ENCODE results near the gene UFM1. TPM values are rescaled to one million over a fixed set of nuclear protein-coding genes. Genes with fewer than 3 reads are reported as not detected.
"Not testable (repeated sequence)": the region's sequence is repeated elsewhere in the genome, so short reads cannot be mapped to it uniquely, and the experiment has no call there.

UFM1 gene
- total RNA-seq, 1 experiment from 2014 or later = 34.6 TPM

GRCh38 chr13:38361542-38362262, 12.1 kb downstream of the UFM1 start:
- Histone ChIP-seq H3K36me3 (ENCODE audit: control insufficient read depth, insufficient read depth, low read length) (peaks cover 15% of the 10 kb centered on the region), H3K27ac (ENCODE audit: low read length) (no peak overlapping the region), H3K4me3 (ENCODE audit: low read depth in 2 of 2, low read length in 2 of 2) (no peak overlapping the region), H3K4me1 (ENCODE audit: control insufficient read depth, insufficient read depth, low read length) (no peaks in the 10 kb centered on the region), H3K27me3 (ENCODE audit: control insufficient read depth, insufficient read depth, low read length) (no peaks in the 10 kb centered on the region), H3K9me3 (ENCODE audit: control insufficient read depth, insufficient read depth, low read depth, low read length) (no peaks in the 10 kb centered on the region)
- CTCF ChIA-PET = no interaction called here
- intact Hi-C loops (cut with micrococcal nuclease; ENCODE audit: unreplicated experiment) (no loop called here), in situ Hi-C loops (cut with HindIII; ENCODE audit: low pct_unique_long_range_greater_than_20kb, low sequenced_read_pairs) (no loop called here)
- ATAC-seq (no peak), DNase-seq (ENCODE audit: low read depth, low spot score) (no peak)
- no peak for TF ChIP-seq CTCF (IDR thresholded peaks at IDR 0.05)
- no peak for TF ChIP-seq POLR2AphosphoS5 (IDR thresholded peaks at IDR 0.05; ENCODE audit: low read depth, low read length)
- TF ChIP-seq REST (IDR thresholded peaks at IDR 0.05; ENCODE audit: insufficient read depth in 1 of 2, low read depth in 2 of 2, low read length in 1 of 2) = no peak
- TF ChIP-seq SIN3A (IDR thresholded peaks at IDR 0.05; ENCODE audit: borderline replicate concordance, insufficient read depth, low read depth, low read length) = no peak
- no peak for TF ChIP-seq TCF7L2 (IDR thresholded peaks at IDR 0.05; ENCODE audit: low read depth, low read length)
- BruUV-seq (replicated peaks) = TSS peak; percentile 58
- POLR2A ChIA-PET = no interaction called here

- Histone ChIP-seq H3K9me3 (ENCODE audit: control insufficient read depth, insufficient read depth, low read depth, low read length) (no peaks in the 10 kb centered on the region), H3K4me1 (ENCODE audit: control insufficient read depth, insufficient read depth, low read length) (no peaks in the 10 kb centered on the region), H3K36me3 (ENCODE audit: control insufficient read depth, insufficient read depth, low read length) (peaks cover 11% of the 10 kb centered on the region), H3K4me3 (ENCODE audit: low read depth in 2 of 2, low read length in 2 of 2) (no peak overlapping the region), H3K27ac (ENCODE audit: low read length) (no peak overlapping the region), H3K27me3 (ENCODE audit: control insufficient read depth, insufficient read depth, low read length) (no peaks in the 10 kb centered on the region)
- no TSS peak for BruUV-seq (replicated peaks)
- intact Hi-C loops (cut with micrococcal nuclease; ENCODE audit: unreplicated experiment) = no loop called here
- no peak for DNase-seq (ENCODE audit: low read depth, low spot score)
- in situ Hi-C loops (cut with HindIII; ENCODE audit: low pct_unique_long_range_greater_than_20kb, low sequenced_read_pairs) = no loop called here
- CTCF ChIA-PET = no interaction called here
- POLR2A ChIA-PET = no interaction called here
- no peak for ATAC-seq
- TF ChIP-seq TCF7L2 (IDR thresholded peaks at IDR 0.05; ENCODE audit: low read depth, low read length) = no peak
- TF ChIP-seq SIN3A (IDR thresholded peaks at IDR 0.05; ENCODE audit: borderline replicate concordance, insufficient read depth, low read depth, low read length) = no peak
- no peak for TF ChIP-seq REST (IDR thresholded peaks at IDR 0.05; ENCODE audit: insufficient read depth in 1 of 2, low read depth in 2 of 2, low read length in 1 of 2)
- TF ChIP-seq POLR2AphosphoS5 (IDR thresholded peaks at IDR 0.05; ENCODE audit: low read depth, low read length) = no peak
- TF ChIP-seq CTCF (IDR thresholded peaks at IDR 0.05) = no peak
These were observed 13.6 kb downstream of the UFM1 start for GRCh38 chr13:38363219-38363618.

- H3K27ac ChIP-seq (ENCODE audit: low read length); DNase-seq (ENCODE audit: low read depth, low spot score); H3K9me3 ChIP-seq (ENCODE audit: control insufficient read depth, insufficient read depth, low read depth, low read length); CTCF ChIA-PET; intact Hi-C loops (cut with micrococcal nuclease; ENCODE audit: unreplicated experiment); H3K4me3 ChIP-seq (ENCODE audit: low read depth in 2 of 2, low read length in 2 of 2); H3K27me3 ChIP-seq (ENCODE audit: control insufficient read depth, insufficient read depth, low read length); BruUV-seq (replicated peaks); ATAC-seq; H3K4me1 ChIP-seq (ENCODE audit: control insufficient read depth, insufficient read depth, low read length); in situ Hi-C loops (cut with HindIII; ENCODE audit: low pct_unique_long_range_greater_than_20kb, low sequenced_read_pairs); POLR2A ChIA-PET: not testable (repeated sequence)
- peaks cover 11% of the 10 kb centered on the region for H3K36me3 ChIP-seq (ENCODE audit: control insufficient read depth, insufficient read depth, low read length)
These were observed 14.1 kb downstream of the UFM1 start for GRCh38 chr13:38363746-38364145.

Measured in Panc1 (cell line).